ENCODE results near the gene PLGRKT.
A peak's percentile ranks its signal among the peaks of the same experiment; 100 is the strongest.
"Not testable (repeated sequence)": the region's sequence is repeated elsewhere in the genome, so short reads cannot be mapped to it uniquely, and the experiment has no call there.

Gene PLGRKT

GRCh38 chr9:5450359-5451091 lies 12.8 kb upstream of the PLGRKT start, which contains the start of gene CD274:
CD274 (plus strand) TSS chr9:5450542; CDS start chr9:5456114, 5,572 bp downstream.
- peak; percentile 16 to 31 for DNase-seq

GRCh38 chr9:5449521-5450358 lies 12.0 kb upstream of the PLGRKT start:
- DNase-seq, result no peak

- DNase-seq, result no peak
Measured at GRCh38 chr9:5448461-5449435, 11.0 kb upstream of the PLGRKT start.

GRCh38 chr9:5448016-5448415 lies 10.3 kb upstream of the PLGRKT start:
- DNase-seq, result no peak

- DNase-seq, result no peak
Measured at GRCh38 chr9:5447337-5447736, 9.6 kb upstream of the PLGRKT start.

- no peak for DNase-seq
Measured at GRCh38 chr9:5446451-5447236, 8.9 kb upstream of the PLGRKT start.

GRCh38 chr9:5445886-5446285 lies 8.2 kb upstream of the PLGRKT start:
- DNase-seq, result no peak

GRCh38 chr9:5445096-5445495 lies 7.4 kb upstream of the PLGRKT start:
- DNase-seq, result not testable (repeated sequence)

GRCh38 chr9:5443850-5444249 lies 6.1 kb upstream of the PLGRKT start:
- no peak for DNase-seq

GRCh38 chr9:5442400-5443011 lies 4.8 kb upstream of the PLGRKT start:
- DNase-seq, result peak; percentile 15 to 32

- no peak for DNase-seq
Measured at GRCh38 chr9:5441043-5441442, 3.3 kb upstream of the PLGRKT start.

GRCh38 chr9:5440426-5440825 lies 2.7 kb upstream of the PLGRKT start:
- no peak for DNase-seq

- DNase-seq, result no peak
Measured at GRCh38 chr9:5438301-5439162, 807 bp upstream of the PLGRKT start.

GRCh38 chr9:5436441-5436840 lies 1.3 kb downstream of the PLGRKT start:
- no peak for DNase-seq

GRCh38 chr9:5435912-5436311 lies 1.8 kb downstream of the PLGRKT start:
- no peak for DNase-seq

GRCh38 chr9:5433841-5434810 lies 3.6 kb downstream of the PLGRKT start:
- DNase-seq, result not testable (repeated sequence)

GRCh38 chr9:5433328-5433727 lies 4.4 kb downstream of the PLGRKT start:
- DNase-seq, result not testable (repeated sequence)

GRCh38 chr9:5432890-5433289 lies 4.8 kb downstream of the PLGRKT start:
- DNase-seq, result not testable (repeated sequence)

GRCh38 chr9:5430912-5431311 lies 6.8 kb downstream of the PLGRKT start:
- no peak for DNase-seq
